HG02943 (cell line): ENCODE data around the gene LBR.

Experiments used
- ATAC-seq: cut with Tn5 transposase; IDR thresholded peaks from one replicate; pipeline ENCODE4 v1.9.1; 2021; ENCODE audit warnings: mild to moderate bottlenecking, low read depth, moderate library complexity; ENCODE audit not compliant: unreplicated experiment

The LBR gene

GRCh38 chr1:225464851-225465792 is 37.3 kb upstream of the LBR start:
- no peak for ATAC-seq

GRCh38 chr1:225462714-225463574 is 35.1 kb upstream of the LBR start:
- no peak for ATAC-seq

GRCh38 chr1:225462429-225462713 is 34.5 kb upstream of the LBR start:
- ATAC-seq: no peak

GRCh38 chr1:225461533-225462428 is 33.9 kb upstream of the LBR start:
- no peak for ATAC-seq

GRCh38 chr1:225460737-225461532 is 33.1 kb upstream of the LBR start:
- no peak for ATAC-seq

GRCh38 chr1:225460021-225460736 is 32.3 kb upstream of the LBR start:
- ATAC-seq: no peak

GRCh38 chr1:225458222-225458631 is 30.4 kb upstream of the LBR start:
- ATAC-seq: no peak

GRCh38 chr1:225454733-225455132 is 26.9 kb upstream of the LBR start:
- ATAC-seq: no peak

GRCh38 chr1:225453797-225454648 is 26.2 kb upstream of the LBR start:
- no peak for ATAC-seq

GRCh38 chr1:225451840-225452515 is 24.1 kb upstream of the LBR start:
- ATAC-seq: no peak

GRCh38 chr1:225451340-225451739 is 23.5 kb upstream of the LBR start:
- no peak for ATAC-seq

GRCh38 chr1:225450491-225451191 is 22.8 kb upstream of the LBR start:
- no peak for ATAC-seq

- no peak for ATAC-seq
These were observed 21.9 kb upstream of the LBR start for GRCh38 chr1:225449774-225450173.

- ATAC-seq: no peak
These were observed 21.4 kb upstream of the LBR start for GRCh38 chr1:225449261-225449660.

- ATAC-seq: no peak
These were observed 20.4 kb upstream of the LBR start for GRCh38 chr1:225448146-225448805.

- ATAC-seq: no peak
These were observed 19.8 kb upstream of the LBR start for GRCh38 chr1:225447650-225448089.
